ENCODE results near the gene GAB1. TPM values are rescaled to one million over a fixed set of nuclear protein-coding genes. Genes with fewer than 3 reads are reported as not detected.
"Not testable (repeated sequence)": the region's sequence is repeated elsewhere in the genome, so short reads cannot be mapped to it uniquely, and the experiment has no call there.

Gene GAB1
- total RNA-seq, 1 experiment from 2014 or later, result 26.7 TPM

DNA sequence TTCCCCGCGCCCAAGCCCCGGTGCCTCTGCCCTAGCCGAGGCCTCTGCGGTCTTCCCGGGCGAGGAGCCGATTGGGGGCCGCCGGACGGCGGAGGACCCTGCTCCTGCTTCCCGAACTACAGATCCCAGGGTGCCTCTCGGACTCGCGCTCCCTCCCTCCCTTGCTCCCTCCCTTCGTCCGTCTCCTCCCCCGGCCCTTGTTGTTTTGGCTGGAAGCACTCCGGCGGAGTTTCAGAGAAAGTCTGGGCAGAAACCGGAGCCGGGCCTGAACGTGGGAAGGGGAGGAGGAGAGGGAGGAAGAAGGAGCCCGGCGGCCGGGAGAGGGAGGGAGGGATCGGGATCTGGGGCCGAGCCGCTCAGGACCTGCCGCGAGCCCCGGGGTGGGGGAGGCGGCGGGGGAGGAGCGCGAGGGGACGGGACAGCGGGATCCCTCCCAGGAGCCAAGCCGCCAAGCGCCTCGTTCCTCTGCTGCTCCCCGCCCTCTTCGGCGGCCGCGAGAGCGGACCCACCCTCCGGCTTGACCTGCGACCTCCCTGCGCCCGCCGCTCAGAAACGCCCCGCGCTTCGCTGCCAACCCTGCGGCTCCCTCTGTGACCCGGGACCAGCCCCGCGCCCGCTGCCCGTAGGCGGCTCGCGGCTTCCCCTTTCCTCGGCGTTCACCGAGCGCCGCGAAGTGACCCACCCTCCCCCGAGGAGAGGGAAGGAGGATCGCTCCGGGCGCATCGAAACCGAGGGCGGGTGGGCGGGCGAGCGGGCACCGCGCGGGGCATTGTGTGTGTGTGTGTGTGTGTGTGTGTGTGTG lies 496 bp upstream of the GAB1 start:
- in situ Hi-C loops (cut with HindIII; ENCODE audit: low sequenced_read_pairs), result no loop called here
- peak; percentile 84 for DNase-seq (ENCODE audit: low spot score)

DNA sequence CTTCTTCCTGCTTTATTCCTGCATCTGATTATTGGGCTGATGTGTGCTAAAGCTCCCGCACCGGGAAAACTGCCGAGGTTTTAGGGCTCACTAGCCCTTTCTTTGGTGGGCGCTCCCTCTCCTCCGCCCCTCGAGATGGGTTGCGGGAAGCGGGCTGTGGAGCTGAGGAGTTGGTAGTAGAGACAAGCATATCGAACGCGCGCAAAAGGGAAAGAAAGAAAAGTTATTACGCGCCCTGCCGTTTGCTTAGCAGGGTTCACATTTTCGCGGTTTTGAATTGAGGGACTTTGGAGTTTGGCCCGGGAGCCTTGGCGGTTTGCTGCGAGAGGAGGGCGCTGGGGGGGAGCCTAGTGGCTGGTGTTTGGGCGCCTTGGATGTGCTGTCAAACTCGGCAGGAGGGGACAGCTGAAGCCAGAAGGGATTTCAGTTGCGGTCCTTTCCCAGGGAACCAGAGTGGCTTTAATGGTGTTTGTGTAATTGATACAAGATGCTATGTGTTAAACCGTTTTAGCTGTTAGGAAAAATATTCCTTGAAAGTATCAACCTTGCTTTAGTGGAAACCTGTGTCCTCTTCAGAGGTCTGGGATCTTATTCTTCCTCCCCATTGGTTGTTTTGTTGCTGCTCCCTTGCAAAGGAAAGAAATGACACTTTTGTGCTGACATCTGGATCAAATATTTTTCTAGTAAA lies 1.1 kb downstream of the GAB1 start:
- in situ Hi-C loops (cut with HindIII; ENCODE audit: low sequenced_read_pairs), result no loop called here
- peak; percentile 44 for DNase-seq (ENCODE audit: low spot score)

DNA sequence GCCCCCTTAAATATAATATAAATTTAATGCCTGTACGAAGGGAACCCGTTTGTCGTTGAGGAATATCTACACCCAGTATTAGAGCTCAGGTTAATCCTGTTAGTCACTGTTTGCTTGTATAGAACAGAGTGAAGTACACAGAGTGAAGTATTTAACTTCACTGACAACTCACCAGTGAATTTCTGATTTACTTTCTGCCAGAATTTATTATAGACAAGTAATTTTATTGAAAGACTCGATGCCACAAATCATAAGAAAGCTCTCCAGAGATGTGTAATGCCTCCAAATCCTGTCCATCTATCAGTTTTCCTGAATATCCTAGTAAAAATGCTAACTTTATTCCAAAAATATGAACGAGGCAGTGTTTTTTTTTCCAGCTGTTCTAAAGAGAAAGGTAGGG lies 1.6 kb downstream of the GAB1 start:
- in situ Hi-C loops (cut with HindIII; ENCODE audit: low sequenced_read_pairs), result no loop called here
- no peak for DNase-seq (ENCODE audit: low spot score)

DNA sequence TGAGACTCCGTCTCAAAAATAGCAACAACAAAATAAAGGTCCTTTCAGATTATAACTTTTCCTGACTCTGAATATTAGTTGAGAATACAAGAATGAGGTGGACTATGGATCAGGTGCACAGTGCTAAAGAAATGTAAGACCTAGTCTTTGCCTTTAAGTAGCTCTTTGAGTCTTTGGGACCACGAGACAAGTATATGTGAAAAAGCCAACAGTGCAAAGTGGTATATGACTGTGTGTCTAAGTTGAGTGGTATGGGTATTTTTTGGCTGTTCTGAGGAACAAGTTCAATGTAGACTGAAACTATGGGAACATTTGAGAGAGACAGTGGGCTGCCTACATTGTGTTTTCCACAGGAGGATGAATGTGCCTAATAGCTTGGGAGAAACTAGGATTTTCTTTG lies 2.8 kb downstream of the GAB1 start:
- in situ Hi-C loops (cut with HindIII; ENCODE audit: low sequenced_read_pairs), result no loop called here
- DNase-seq (ENCODE audit: low spot score), result no peak

DNA sequence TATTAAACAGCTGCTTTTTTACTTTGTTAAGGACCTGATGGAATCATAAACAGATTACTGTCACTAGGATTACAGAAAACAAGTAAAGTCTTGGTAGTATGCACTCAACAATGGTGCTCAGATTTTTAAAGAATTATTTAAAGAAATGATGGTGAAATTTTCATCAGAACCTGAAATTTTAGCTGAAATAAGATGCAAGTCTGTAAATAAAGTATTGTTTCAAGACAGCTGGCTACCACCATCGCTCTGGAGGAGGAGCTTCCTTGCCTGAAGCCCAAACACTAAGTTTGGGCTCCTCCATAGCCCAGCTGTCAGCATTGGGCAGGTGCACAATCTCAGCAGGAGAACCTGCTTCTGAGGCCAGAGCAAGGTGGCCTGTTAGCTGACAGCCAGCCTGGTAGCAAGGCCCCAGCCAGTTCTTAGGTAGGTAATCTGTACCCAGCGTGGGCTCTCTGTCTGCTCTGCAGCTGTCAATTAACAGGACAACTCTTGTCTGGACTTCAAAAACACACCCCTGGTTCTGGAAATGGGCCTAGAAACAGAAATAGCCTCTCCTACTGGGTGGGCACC lies 4.6 kb downstream of the GAB1 start:
- peak; percentile 42 for DNase-seq (ENCODE audit: low spot score)
- in situ Hi-C loops (cut with HindIII; ENCODE audit: low sequenced_read_pairs), result no loop called here

DNA sequence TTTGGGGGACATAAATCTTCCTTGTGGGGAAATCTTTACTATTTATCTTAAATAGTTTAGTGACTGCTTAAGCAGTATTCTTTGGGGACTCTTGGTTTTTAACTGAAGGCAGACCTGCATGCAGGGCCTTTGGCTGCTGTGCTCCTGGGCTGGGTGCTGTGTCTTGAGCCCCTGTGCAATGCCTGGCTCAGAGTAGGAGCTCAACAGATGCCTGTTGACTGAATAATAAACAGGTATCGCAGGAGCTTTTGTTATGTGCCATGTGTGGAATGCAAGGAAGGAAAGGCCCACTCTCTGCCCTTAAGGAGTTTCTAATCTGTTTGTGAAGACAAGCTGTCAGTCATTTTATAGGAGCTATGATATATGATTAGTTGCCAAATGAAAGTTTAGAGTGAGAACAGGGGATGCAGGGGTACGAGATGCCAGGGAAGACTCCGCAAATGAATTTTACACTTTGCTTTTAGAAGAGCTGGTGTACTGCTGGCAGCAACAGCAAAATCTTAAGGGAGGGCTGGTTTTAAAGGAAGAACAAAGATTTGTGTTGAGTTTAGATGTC lies 6.7 kb downstream of the GAB1 start:
- in situ Hi-C loops (cut with HindIII; ENCODE audit: low sequenced_read_pairs), result no loop called here

DNA sequence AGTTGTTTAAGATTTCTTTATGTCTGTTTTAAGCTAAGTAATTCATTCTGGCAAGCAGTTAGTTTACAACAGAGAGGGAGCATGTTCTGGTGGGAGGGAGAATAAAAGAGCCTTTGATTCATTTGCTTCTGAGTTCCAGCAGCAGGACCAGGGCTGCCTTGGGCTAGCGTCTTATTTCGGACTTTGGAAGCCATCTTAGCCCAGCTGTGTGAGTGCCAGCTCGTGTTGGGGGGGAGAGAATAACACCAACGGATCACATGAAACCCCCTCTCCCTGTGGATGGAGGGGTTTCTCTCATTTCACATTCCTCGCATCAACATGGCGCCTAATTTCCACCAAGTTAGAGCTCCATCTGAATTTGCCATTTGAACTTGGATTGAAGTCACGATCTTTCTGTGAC lies 7.4 kb downstream of the GAB1 start:
- no peak for DNase-seq (ENCODE audit: low spot score)
- in situ Hi-C loops (cut with HindIII; ENCODE audit: low sequenced_read_pairs), result no loop called here

More for the DNA sequence above, 6.7 kb downstream of the GAB1 start:
- no peak for DNase-seq (ENCODE audit: low spot score)

DNA sequence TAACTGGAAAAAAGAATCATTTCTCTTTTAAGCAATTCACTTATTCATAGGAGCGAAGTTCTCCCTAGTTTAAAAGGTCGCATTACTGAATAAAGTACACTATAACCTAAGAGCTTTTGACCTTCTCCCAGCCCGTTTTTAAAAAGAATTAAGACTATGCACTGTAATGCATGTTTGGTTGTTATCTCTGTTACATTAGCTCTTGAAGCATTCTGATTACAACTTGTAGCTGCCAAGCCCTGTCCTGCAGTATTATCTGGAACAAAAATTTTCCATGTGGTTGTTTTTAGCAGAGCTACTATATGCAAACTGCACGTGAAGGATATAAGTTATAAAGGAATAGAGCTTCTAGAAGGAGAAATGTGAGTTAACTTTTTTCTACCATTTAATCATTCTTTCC lies 8.1 kb downstream of the GAB1 start:
- no peak for DNase-seq (ENCODE audit: low spot score)
- in situ Hi-C loops (cut with HindIII; ENCODE audit: low sequenced_read_pairs), result no loop called here

DNA sequence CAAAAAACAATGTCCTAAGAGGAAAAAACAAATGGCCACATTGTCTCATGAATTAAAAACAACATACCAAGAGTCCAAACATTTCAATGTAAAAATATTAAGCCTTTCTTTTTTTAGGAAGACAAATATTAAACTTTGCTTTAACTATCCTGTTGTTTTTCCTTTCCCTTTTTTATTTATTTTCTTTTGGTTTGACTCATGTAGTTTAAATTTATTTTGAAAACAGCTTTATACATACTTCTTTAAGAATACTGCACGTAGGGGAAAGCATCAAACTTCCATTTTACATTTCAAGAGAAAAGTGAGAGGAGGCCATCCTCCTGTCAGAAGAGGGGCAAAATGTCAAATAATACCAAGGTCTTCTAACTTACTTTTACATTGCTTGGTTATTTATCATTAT lies 8.7 kb downstream of the GAB1 start:
- in situ Hi-C loops (cut with HindIII; ENCODE audit: low sequenced_read_pairs), result no loop called here
- DNase-seq (ENCODE audit: low spot score), result no peak

DNA sequence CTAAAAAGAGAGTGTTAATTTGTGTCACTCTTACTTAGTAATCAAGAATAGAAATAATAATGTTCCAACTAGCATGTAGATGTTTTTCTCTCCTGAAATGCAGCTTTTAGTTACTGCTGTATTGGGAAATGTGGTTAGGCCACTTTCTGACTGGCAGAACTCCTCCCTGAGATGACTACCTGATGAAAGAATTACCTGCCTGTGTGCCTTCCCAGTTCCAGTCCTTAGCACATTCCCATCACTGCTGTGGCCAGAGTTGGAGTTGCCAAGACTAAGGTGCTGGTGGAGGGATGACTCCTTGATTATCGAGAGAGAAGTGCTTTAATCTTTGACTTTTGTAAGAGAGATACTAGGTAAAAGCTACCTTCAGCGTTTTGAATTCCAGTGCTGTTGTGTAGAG lies 9.5 kb downstream of the GAB1 start:
- DNase-seq (ENCODE audit: low spot score), result no peak
- in situ Hi-C loops (cut with HindIII; ENCODE audit: low sequenced_read_pairs), result no loop called here

DNA sequence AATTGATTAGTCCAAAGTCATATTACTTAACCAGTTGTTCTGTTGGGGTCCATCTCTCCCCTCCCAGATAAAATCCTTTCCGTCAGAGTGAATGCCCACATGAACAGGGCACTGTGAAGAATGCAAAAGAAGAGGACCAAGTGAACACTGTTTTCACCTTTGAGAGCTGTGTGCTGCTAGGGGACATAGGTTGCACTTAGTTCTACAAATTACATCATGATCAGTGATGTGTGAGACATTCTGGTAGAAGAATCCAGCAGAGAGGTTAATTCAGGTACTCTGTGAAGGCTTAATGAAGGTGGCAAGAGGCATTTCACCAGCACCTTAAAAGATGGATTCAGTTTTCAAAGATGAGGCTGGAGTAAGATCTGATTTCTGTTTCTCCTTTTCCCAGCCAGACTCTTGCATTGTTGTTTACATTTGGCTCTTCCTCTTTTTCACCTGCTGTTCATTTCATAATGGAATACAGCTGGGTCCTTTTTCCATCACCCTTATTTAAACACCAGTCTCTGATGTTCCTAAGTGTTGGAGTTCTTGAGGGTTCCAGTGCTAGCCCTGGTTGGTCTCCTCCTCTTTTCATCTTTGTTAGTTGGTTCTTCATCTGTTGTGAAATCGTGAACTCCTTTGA lies 10.9 kb downstream of the GAB1 start:
- in situ Hi-C loops (cut with HindIII; ENCODE audit: low sequenced_read_pairs), result no loop called here
- DNase-seq (ENCODE audit: low spot score), result no peak

DNA sequence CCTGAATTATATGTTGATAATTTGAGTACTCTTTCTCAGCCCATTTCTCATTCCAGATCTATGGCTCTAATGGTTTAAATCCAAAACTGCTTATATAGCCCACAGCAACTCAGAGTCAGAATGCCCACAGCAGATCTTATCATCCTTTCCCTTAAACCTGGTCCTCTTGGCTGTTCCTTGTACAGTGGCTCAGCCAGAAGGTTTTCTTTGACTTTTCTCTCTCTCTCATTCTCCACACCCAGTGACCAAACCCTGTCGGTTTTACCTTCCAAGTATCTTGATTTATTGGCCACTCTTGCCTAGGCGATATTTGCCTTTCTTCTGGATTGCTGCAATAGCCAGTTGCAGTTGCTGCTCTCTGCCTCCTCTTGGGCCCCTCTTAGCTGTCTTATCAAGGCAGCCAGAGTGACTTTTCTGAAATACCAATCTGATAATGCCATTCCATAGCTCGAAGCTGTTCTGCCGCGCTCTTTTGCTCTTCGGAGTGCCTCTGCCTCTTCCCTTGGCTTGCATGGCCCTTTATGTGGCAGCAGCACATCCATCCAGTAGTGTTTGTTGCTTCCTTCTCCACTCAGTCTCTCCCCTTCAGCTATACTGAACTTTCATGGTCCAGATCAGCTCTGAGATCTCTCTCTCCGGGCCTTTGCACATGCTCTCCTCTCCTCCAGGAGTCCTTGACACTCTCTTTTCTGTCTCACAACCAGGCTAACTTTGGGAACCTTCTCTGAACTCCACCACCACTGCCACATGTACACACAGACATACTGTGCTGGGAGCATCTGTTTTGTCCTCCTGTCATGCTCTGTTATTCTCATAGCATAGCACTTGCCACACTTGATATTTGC lies 11.8 kb downstream of the GAB1 start:
- in situ Hi-C loops (cut with HindIII; ENCODE audit: low sequenced_read_pairs), result no loop called here
- DNase-seq (ENCODE audit: low spot score), result no peak

DNA sequence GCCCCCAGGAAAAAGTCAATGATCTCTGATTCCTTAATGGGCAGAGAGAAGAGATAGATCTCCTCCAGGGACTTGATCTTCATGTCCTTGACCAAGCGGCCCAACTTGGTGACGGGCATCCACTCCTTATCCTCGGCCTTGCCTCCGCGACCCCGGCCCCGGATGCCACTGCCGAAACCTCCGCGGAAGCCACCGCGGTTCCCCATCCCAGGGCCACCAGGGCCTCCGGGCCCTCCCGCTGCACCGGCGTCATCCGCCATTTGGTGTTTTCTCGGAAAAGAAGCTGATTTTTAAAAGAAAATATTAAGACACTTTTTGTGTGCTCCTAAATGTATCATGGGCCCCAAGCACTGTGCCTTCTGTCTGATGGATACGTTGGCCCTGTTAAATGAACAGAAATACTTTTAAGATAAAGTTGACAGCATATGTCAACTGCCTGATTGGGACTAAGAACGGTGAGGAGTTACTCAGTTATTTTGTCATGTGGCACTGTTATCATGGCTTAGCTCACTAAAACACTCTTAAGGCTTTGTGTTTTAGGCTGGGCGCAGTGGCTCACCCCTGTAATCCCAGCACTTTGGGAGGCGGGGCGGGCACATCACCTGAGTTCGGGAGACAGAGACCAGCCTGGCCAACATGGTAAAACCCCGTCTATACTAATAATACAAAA lies 13.3 kb downstream of the GAB1 start:
- DNase-seq (ENCODE audit: low spot score); in situ Hi-C loops (cut with HindIII; ENCODE audit: low sequenced_read_pairs): not testable (repeated sequence)

DNA sequence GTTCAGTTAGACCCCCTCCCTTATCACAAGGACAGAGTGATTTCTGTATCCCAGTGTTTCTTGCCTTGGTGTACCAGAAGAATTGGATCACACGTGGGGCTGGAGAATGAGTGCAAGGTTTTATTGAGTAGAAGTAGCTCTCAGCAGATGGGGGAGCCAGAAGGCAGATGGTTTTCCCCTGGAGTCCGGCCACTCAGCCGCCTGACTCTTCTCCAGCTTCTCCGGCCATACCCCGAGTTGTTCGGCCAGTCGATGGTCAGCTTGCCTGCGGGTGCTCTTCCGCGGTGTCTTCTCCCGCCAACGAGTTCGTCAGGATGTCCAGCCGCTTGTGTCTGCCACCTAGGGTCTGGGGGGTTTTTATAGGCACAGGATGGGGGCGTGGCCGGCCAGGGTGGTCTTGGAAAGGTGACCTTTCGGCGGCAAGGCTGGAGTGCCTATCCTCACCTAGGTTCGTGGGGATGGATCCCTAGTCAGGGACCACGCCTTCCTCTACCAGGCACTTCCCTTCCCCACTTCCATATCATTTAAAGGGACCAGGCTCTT lies 14.5 kb downstream of the GAB1 start:
- DNase-seq (ENCODE audit: low spot score), result peak; percentile 83
- in situ Hi-C loops (cut with HindIII; ENCODE audit: low sequenced_read_pairs), result no loop called here

DNA sequence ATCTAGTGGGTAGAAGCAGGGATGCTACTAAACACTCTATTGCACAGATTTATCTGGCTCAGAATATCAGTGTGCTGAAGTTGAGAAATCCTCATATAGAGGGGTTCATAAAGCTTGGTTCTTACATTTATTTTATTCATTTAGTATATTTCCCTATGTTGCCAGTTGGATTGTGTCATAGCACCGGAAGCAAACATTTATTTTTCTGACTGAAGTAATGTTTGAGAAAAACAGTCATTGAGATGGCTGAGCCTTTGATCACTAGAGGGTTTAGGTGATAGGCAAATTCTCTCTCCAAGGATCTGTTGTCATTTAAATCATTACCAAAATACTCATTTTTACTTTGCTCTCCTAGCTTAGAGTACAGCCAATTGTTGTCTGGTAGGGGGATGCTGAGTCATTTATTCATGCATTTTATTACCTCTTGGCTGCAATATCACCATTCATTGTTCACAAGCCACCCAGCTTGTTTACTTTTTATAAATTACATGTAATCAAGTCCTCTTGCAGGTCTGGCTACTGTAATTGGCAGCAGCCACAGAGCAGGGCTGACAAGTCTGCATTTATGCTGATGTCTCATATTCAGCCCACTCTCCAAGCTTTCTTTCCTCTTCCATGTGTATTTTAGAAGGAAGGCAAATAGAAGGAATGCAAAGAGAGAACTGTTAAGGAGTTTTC lies 15.2 kb downstream of the GAB1 start:
- in situ Hi-C loops (cut with HindIII; ENCODE audit: low sequenced_read_pairs), result no loop called here

DNA sequence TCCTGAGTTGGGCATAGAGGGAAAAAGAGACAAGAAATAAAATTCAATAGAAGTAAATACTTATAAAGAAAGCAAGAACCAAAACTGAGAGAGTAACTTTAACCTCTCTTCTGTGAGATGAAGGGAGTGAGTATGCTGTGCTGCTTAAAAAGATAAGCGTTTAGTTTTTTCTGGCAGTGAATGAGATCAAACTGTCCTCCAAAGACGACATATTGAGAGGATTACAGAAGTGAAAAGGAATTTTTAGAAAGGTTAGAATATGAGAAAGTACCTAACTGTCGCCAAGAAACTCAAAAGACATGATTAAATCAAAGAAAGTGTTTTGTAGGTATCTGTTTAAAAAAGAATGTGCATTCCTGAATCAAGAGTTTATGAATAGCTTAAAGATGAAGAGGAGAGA lies 16.0 kb downstream of the GAB1 start:
- in situ Hi-C loops (cut with HindIII; ENCODE audit: low sequenced_read_pairs), result no loop called here
- no peak for DNase-seq (ENCODE audit: low spot score)

More for the DNA sequence above, 15.2 kb downstream of the GAB1 start:
- DNase-seq (ENCODE audit: low spot score), result no peak

DNA sequence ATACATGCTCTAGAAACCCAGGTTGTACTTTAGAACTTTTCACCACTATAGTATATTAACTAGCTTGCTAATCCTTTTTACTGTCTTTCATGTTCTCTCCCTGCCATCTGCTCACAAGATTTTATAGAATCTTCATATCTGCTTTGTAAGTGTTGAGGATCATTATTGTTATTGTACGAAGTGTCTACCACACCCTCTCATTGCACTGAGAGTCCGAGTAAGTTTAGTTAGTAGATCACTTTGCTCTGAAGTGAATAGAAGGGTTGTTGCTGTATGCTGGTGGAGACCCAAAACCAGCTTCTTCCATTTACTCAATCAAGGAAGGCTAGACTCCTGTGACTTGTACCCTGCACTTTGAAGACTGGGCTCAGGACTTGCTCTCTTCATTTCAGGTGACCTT lies 17.1 kb downstream of the GAB1 start:
- in situ Hi-C loops (cut with HindIII; ENCODE audit: low sequenced_read_pairs), result no loop called here
- no peak for DNase-seq (ENCODE audit: low spot score)

DNA sequence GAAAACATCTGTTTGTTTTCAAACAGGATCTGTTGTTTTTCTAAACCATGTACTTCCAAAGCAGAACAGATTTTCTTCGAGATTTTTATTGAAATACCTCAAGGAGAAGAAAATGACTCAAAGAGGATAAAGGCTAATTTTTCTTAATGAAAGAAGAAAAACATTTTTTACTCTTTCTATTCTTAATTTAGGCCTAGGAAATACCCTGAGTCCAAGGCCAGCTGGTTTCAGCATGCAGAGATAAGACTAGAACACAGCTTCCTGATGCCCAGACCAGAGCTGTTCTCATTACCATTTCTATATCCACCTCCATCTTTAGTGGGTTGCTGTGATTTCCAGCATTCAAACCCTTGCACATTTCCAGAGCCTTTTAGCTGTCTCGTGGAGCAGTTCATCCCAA lies 18.3 kb downstream of the GAB1 start:
- no peak for DNase-seq (ENCODE audit: low spot score)
- in situ Hi-C loops (cut with HindIII; ENCODE audit: low sequenced_read_pairs), result no loop called here

Measured in G401 (cell line).